Measurements from ENCODE around the gene MEPCE.

MEPCE gene

DNA sequence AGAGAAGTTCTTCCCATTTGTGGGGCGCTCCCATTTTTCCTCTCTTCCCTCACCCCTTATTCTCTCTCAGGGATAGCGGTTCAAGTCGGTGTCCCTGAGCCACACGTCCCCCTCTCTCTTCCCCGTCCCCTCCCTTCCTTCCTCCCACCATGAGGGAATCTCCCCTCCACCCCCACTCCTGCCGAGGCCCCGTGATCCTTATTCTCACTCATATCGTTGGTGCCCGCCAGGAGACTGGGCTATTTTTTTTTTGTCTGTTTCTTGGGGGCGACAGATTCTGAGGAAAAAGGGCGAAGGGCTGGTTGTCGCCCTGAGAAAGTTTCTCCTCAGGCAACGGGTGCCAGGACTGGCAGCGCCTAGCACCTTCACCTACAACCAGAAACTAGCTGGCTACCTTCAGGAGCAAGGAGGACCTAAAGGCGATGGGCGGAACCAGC lies 1.9 kb upstream of the MEPCE start:
- Histone ChIP-seq H3K27ac (ENCODE audit: extremely low read depth, low read depth, low read length) (no peak overlapping the region), H3K4me3 (ENCODE audit: low read depth, low read length) (no peak overlapping the region)
- no peak for TF ChIP-seq KLF8 (tag by site-specific recombination; IDR thresholded peaks at IDR 0.05)
- no peak for TF ChIP-seq SCRT2 (tag by site-specific recombination; IDR thresholded peaks at IDR 0.05)
- TF ChIP-seq, protein P1, sequence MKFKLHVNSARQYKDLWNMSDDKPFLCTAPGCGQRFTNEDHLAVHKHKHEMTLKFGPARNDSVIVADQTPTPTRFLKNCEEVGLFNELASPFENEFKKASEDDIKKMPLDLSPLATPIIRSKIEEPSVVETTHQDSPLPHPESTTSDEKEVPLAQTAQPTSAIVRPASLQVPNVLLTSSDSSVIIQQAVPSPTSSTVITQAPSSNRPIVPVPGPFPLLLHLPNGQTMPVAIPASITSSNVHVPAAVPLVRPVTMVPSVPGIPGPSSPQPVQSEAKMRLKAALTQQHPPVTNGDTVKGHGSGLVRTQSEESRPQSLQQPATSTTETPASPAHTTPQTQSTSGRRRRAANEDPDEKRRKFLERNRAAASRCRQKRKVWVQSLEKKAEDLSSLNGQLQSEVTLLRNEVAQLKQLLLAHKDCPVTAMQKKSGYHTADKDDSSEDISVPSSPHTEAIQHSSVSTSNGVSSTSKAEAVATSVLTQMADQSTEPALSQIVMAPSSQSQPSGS (tag by site-specific recombination; IDR thresholded peaks at IDR 0.05; ENCODE audit: low read depth) = no peak
- TF ChIP-seq ZNF121 (tag by site-specific recombination; IDR thresholded peaks at IDR 0.05) = no peak
- no peak for TF ChIP-seq ZNF174 (tag by site-specific recombination; IDR thresholded peaks at IDR 0.05)
- TF ChIP-seq, protein P2, sequence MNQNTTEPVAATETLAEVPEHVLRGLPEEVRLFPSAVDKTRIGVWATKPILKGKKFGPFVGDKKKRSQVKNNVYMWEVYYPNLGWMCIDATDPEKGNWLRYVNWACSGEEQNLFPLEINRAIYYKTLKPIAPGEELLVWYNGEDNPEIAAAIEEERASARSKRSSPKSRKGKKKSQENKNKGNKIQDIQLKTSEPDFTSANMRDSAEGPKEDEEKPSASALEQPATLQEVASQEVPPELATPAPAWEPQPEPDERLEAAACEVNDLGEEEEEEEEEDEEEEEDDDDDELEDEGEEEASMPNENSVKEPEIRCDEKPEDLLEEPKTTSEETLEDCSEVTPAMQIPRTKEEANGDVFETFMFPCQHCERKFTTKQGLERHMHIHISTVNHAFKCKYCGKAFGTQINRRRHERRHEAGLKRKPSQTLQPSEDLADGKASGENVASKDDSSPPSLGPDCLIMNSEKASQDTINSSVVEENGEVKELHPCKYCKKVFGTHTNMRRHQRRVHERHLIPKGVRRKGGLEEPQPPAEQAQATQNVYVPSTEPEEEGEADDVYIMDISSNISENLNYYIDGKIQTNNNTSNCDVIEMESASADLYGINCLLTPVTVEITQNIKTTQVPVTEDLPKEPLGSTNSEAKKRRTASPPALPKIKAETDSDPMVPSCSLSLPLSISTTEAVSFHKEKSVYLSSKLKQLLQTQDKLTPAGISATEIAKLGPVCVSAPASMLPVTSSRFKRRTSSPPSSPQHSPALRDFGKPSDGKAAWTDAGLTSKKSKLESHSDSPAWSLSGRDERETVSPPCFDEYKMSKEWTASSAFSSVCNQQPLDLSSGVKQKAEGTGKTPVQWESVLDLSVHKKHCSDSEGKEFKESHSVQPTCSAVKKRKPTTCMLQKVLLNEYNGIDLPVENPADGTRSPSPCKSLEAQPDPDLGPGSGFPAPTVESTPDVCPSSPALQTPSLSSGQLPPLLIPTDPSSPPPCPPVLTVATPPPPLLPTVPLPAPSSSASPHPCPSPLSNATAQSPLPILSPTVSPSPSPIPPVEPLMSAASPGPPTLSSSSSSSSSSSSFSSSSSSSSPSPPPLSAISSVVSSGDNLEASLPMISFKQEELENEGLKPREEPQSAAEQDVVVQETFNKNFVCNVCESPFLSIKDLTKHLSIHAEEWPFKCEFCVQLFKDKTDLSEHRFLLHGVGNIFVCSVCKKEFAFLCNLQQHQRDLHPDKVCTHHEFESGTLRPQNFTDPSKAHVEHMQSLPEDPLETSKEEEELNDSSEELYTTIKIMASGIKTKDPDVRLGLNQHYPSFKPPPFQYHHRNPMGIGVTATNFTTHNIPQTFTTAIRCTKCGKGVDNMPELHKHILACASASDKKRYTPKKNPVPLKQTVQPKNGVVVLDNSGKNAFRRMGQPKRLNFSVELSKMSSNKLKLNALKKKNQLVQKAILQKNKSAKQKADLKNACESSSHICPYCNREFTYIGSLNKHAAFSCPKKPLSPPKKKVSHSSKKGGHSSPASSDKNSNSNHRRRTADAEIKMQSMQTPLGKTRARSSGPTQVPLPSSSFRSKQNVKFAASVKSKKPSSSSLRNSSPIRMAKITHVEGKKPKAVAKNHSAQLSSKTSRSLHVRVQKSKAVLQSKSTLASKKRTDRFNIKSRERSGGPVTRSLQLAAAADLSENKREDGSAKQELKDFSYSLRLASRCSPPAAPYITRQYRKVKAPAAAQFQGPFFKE (tag by site-specific recombination; IDR thresholded peaks at IDR 0.05; ENCODE audit: borderline replicate concordance) = no peak
- TF ChIP-seq ZNF473 (tag by site-specific recombination; IDR thresholded peaks at IDR 0.05) = no peak
- TF ChIP-seq, protein P3, sequence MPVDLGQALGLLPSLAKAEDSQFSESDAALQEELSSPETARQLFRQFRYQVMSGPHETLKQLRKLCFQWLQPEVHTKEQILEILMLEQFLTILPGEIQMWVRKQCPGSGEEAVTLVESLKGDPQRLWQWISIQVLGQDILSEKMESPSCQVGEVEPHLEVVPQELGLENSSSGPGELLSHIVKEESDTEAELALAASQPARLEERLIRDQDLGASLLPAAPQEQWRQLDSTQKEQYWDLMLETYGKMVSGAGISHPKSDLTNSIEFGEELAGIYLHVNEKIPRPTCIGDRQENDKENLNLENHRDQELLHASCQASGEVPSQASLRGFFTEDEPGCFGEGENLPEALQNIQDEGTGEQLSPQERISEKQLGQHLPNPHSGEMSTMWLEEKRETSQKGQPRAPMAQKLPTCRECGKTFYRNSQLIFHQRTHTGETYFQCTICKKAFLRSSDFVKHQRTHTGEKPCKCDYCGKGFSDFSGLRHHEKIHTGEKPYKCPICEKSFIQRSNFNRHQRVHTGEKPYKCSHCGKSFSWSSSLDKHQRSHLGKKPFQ (tag by site-specific recombination; IDR thresholded peaks at IDR 0.05) = no peak
- TF ChIP-seq, protein P4, sequence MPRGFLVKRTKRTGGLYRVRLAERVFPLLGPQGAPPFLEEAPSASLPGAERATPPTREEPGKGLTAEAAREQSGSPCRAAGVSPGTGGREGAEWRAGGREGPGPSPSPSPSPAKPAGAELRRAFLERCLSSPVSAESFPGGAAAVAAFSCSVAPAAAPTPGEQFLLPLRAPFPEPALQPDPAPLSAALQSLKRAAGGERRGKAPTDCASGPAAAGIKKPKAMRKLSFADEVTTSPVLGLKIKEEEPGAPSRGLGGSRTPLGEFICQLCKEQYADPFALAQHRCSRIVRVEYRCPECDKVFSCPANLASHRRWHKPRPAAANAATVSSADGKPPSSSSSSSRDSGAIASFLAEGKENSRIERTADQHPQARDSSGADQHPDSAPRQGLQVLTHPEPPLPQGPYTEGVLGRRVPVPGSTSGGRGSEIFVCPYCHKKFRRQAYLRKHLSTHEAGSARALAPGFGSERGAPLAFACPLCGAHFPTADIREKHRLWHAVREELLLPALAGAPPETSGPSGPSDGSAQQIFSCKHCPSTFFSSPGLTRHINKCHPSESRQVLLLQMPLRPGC (tag by site-specific recombination; IDR thresholded peaks at IDR 0.05) = no peak
- TF ChIP-seq MZF1 (tag by site-specific recombination; IDR thresholded peaks at IDR 0.05; ENCODE audit: borderline replicate concordance) = no peak
- TF ChIP-seq ZXDB (tag by site-specific recombination; IDR thresholded peaks at IDR 0.05) = no peak
- TF ChIP-seq, protein P5, sequence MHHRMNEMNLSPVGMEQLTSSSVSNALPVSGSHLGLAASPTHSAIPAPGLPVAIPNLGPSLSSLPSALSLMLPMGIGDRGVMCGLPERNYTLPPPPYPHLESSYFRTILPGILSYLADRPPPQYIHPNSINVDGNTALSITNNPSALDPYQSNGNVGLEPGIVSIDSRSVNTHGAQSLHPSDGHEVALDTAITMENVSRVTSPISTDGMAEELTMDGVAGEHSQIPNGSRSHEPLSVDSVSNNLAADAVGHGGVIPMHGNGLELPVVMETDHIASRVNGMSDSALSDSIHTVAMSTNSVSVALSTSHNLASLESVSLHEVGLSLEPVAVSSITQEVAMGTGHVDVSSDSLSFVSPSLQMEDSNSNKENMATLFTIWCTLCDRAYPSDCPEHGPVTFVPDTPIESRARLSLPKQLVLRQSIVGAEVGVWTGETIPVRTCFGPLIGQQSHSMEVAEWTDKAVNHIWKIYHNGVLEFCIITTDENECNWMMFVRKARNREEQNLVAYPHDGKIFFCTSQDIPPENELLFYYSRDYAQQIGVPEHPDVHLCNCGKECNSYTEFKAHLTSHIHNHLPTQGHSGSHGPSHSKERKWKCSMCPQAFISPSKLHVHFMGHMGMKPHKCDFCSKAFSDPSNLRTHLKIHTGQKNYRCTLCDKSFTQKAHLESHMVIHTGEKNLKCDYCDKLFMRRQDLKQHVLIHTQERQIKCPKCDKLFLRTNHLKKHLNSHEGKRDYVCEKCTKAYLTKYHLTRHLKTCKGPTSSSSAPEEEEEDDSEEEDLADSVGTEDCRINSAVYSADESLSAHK (tag by site-specific recombination; IDR thresholded peaks at IDR 0.05) = peak; percentile 59
- TF ChIP-seq ZNF202 (tag by site-specific recombination; IDR thresholded peaks at IDR 0.05; ENCODE audit: borderline replicate concordance) = no peak
- TF ChIP-seq ZNF514 (tag by site-specific recombination; IDR thresholded peaks at IDR 0.05) = no peak
- no peak for TF ChIP-seq ZBTB48 (tag by site-specific recombination; IDR thresholded peaks at IDR 0.05)
- no peak for TF ChIP-seq ZBTB8A (tag by site-specific recombination; IDR thresholded peaks at IDR 0.05)
- TF ChIP-seq KLF9 (tag by site-specific recombination; IDR thresholded peaks at IDR 0.05; ENCODE audit: low read depth) = no peak
- TF ChIP-seq, protein P6, sequence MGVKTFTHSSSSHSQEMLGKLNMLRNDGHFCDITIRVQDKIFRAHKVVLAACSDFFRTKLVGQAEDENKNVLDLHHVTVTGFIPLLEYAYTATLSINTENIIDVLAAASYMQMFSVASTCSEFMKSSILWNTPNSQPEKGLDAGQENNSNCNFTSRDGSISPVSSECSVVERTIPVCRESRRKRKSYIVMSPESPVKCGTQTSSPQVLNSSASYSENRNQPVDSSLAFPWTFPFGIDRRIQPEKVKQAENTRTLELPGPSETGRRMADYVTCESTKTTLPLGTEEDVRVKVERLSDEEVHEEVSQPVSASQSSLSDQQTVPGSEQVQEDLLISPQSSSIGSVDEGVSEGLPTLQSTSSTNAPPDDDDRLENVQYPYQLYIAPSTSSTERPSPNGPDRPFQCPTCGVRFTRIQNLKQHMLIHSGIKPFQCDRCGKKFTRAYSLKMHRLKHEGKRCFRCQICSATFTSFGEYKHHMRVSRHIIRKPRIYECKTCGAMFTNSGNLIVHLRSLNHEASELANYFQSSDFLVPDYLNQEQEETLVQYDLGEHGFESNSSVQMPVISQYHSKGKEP (tag by site-specific recombination; IDR thresholded peaks at IDR 0.05) = no peak
- TF ChIP-seq ZNF2 (tag by site-specific recombination; IDR thresholded peaks at IDR 0.05) = no peak
- TF ChIP-seq ZNF624 (tag by site-specific recombination; IDR thresholded peaks at IDR 0.05) = no peak
- no peak for TF ChIP-seq ZNF292 (tag by site-specific recombination; IDR thresholded peaks at IDR 0.05; ENCODE audit: borderline replicate concordance, low read depth)
- TF ChIP-seq ZNF140 (tag by site-specific recombination; IDR thresholded peaks at IDR 0.05) = no peak
- TF ChIP-seq ZNF133 (tag by site-specific recombination; IDR thresholded peaks at IDR 0.05) = no peak
- no peak for TF ChIP-seq ZNF211 (tag by site-specific recombination; IDR thresholded peaks at IDR 0.05; ENCODE audit: low read depth)

More for the DNA sequence above, 1.9 kb upstream of the MEPCE start:
- ChIA-PET POLR2A (interaction anchor here (0.6 to 3.3 kb wide), 13 partner anchors 8 to 895 kb away, joined by 3 to 39 read pairs (median 12); partner anchors contain the start of genes AP4M1, FBXO24, LRCH4 and MBLAC1), CTCF (interaction anchor here (0.9 to 1.0 kb wide), 2 partner anchors 19 to 20 kb away, joined by 3 to 4 read pairs; no protein-coding TSS in a partner anchor)
- H3K9me3 ChIP-seq (ENCODE audit: control insufficient read depth, insufficient read depth, low read depth, low read length) = no peaks in the 10 kb centered on the region
- H3K36me3 ChIP-seq (ENCODE audit: control insufficient read depth in 2 of 2, insufficient read depth in 1 of 2, low read length in 2 of 2) = peaks cover 0 to 24% of the 10 kb centered on the region in 2 experiments; a peak in 1 of 3 replicates
- H3K4me1 ChIP-seq (ENCODE audit: control insufficient read depth, insufficient read depth, low read length) = peaks cover 4% of the 10 kb centered on the region

Data from HEK293 (cell line).